Sigmoid colon (tissue), 4 donors: Measurements from ENCODE around the gene BRSK2.

Experiments used
- CTCF ChIP-seq, 4 experiments: fragments of 450-650 bp in 3 of 4; fragments of 200-600 bp in 1 of 4; IDR thresholded peaks; one replicate each; pipeline ENCODE4 v1.5.1; 2016 to 2019; ENCODE audit warnings: antibody characterized with exemption in 4 of 4, mild to moderate bottlenecking in 3 of 4, moderate library complexity in 2 of 4
- EP300 ChIP-seq, 4 donors: sonication (generic); formaldehyde crosslinking; IDR thresholded peaks; one replicate each; pipeline ENCODE4 v1.6.1; 2017; ENCODE audit warnings: antibody characterized with exemption in 4 of 4
- POLR2A ChIP-seq, 2 donors: fragments of 450-650 bp; IDR thresholded peaks; one replicate each; pipeline ENCODE4 v1.6.1; 2016; ENCODE audit warnings: antibody characterized with exemption in 2 of 2, mild to moderate bottlenecking in 2 of 2, moderate library complexity in 2 of 2

GRCh38 chr11:1499899-1500298, 110.2 kb downstream of the BRSK2 start:
- TF ChIP-seq POLR2A (IDR thresholded peaks at IDR 0.05) (no peak), CTCF (IDR thresholded peaks at IDR 0.05) (no peak), EP300 (IDR thresholded peaks at IDR 0.05) (no peak)
